ENCODE measurements around the gene CHD5. TPM values are rescaled to one million over a fixed set of nuclear protein-coding genes. Genes with fewer than 3 reads are reported as not detected.

Gene CHD5
- total RNA-seq (under 1 TPM; 0.48 to 0.55 TPM), polyA plus RNA-seq (under 1 TPM; 0.10 to 0.14 TPM)
- long read RNA-seq, donor 1, result 0 reads
- long read RNA-seq, donor 2, result 0 reads
- long read RNA-seq, donor 3, result 0 reads
- long read RNA-seq, donor 4, result 0 reads
- long read RNA-seq, donor 5, result 0 reads

DNA sequence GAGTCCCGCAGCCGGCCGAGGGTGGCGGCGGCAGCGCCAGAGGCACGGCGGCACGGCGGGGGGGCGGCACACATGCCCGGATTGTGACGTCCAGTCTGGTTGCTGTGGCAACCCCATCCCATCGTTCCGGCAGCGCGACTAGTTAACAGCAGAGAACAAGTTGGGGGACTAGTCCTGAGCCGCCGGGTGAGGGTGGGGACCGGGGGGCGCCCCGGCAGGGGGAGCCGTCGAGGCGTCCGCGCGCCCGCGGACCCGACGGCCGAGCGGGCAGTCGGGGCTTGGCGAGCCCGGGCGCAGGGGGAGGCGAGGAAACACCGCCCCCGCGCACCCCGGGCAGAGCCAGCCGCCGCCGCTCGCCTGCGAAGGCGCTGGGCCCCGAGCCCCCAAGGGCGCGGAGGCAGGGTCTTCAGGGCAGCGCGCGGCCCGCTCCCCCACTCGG, at the start of gene CHD5:
Gene CHD5 (minus strand): TSS at position 54 of the 439 bp plus-strand sequence. CDS start 298 bp downstream, outside the sequence.
- Histone ChIP-seq H3K27ac (ENCODE audit: low read depth in 1 of 2, low read length in 1 of 2) (no peak within 1 kb of the TSS), H3K4me3 (no peak within 1 kb of the TSS), H3K9ac (ENCODE audit: insufficient read depth in 1 of 2, low read length in 2 of 2) (no peak within 1 kb of the TSS), H3K4me1 (ENCODE audit: control insufficient read depth in 5 of 5, insufficient read depth in 5 of 5, low read length in 5 of 5) (peaks cover 0 to 18% (median under 1%) of the 10 kb centered on the region in 5 donors), H3K36me3 (ENCODE audit: control insufficient read depth in 4 of 4, insufficient read depth in 4 of 4, low read length in 4 of 4) (peaks cover 0 to 5% (median 2%) of the 10 kb centered on the region in 4 donors), H3K27me3 (ENCODE audit: control insufficient read depth in 3 of 3, insufficient read depth in 3 of 3, low read length in 2 of 3) (peaks cover 10 to 49% (median 29%) of the 10 kb centered on the region in 3 donors), H3K9me3 (ENCODE audit: control insufficient read depth in 4 of 4, insufficient read depth in 3 of 4, low read length in 3 of 4) (peaks cover 0 to 1% (median 0%) of the 10 kb centered on the region in 4 donors)
- TF ChIP-seq, protein P1, sequence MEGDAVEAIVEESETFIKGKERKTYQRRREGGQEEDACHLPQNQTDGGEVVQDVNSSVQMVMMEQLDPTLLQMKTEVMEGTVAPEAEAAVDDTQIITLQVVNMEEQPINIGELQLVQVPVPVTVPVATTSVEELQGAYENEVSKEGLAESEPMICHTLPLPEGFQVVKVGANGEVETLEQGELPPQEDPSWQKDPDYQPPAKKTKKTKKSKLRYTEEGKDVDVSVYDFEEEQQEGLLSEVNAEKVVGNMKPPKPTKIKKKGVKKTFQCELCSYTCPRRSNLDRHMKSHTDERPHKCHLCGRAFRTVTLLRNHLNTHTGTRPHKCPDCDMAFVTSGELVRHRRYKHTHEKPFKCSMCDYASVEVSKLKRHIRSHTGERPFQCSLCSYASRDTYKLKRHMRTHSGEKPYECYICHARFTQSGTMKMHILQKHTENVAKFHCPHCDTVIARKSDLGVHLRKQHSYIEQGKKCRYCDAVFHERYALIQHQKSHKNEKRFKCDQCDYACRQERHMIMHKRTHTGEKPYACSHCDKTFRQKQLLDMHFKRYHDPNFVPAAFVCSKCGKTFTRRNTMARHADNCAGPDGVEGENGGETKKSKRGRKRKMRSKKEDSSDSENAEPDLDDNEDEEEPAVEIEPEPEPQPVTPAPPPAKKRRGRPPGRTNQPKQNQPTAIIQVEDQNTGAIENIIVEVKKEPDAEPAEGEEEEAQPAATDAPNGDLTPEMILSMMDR (IDR thresholded peaks at IDR 0.05; ENCODE audit: control extremely low read depth, extremely low read depth), result no peak
- ATAC-seq (ENCODE audit: insufficient read depth, low FRiP score) (no peak), DNase-seq (no peak)
- WGBS, 2 donors, result 1 to 2% methylated on average over 33 to 57 of the region's 57 CpGs

GRCh38 chr1:6225651-6226050, 45.5 kb upstream of the CHD5 start:
- no peaks in the 10 kb centered on the region for H3K9me3 ChIP-seq (ENCODE audit: control insufficient read depth in 4 of 4, insufficient read depth in 3 of 4, low read length in 3 of 4)
- H3K9ac ChIP-seq (ENCODE audit: insufficient read depth in 1 of 2, low read length in 2 of 2), result no peak overlapping the region
- H3K27me3 ChIP-seq (ENCODE audit: control insufficient read depth in 3 of 3, insufficient read depth in 3 of 3, low read length in 2 of 3), result no peaks in the 10 kb centered on the region
- no peak for ATAC-seq (ENCODE audit: insufficient read depth, low FRiP score)
- no peak overlapping the region for H3K27ac ChIP-seq (ENCODE audit: low read depth in 1 of 2, low read length in 1 of 2)
- H3K36me3 ChIP-seq (ENCODE audit: control insufficient read depth in 4 of 4, insufficient read depth in 4 of 4, low read length in 4 of 4), result peaks cover 8 to 33% (median 18%) of the 10 kb centered on the region in 4 donors
- H3K4me3 ChIP-seq, result no peak overlapping the region
- no peaks in the 10 kb centered on the region for H3K4me1 ChIP-seq (ENCODE audit: control insufficient read depth in 5 of 5, insufficient read depth in 5 of 5, low read length in 5 of 5)
- 92 to 93% methylated on average over 8 of the region's 8 CpGs for WGBS, 2 donors
- TF ChIP-seq, protein P1 (IDR thresholded peaks at IDR 0.05; ENCODE audit: control extremely low read depth, extremely low read depth), result no peak
- DNase-seq, result no peak

GRCh38 chr1:6224718-6225117, 44.6 kb upstream of the CHD5 start:
- DNase-seq (no peak), ATAC-seq (ENCODE audit: insufficient read depth, low FRiP score) (no peak)
- Histone ChIP-seq H3K27me3 (ENCODE audit: control insufficient read depth in 3 of 3, insufficient read depth in 3 of 3, low read length in 2 of 3) (no peaks in the 10 kb centered on the region), H3K27ac (ENCODE audit: low read depth in 1 of 2, low read length in 1 of 2) (peak overlapping the region in 1 of 2 donors; percentile 25), H3K4me1 (ENCODE audit: control insufficient read depth in 5 of 5, insufficient read depth in 5 of 5, low read length in 5 of 5) (no peaks in the 10 kb centered on the region), H3K4me3 (no peak overlapping the region), H3K9ac (ENCODE audit: insufficient read depth in 1 of 2, low read length in 2 of 2) (no peak overlapping the region), H3K36me3 (ENCODE audit: control insufficient read depth in 4 of 4, insufficient read depth in 4 of 4, low read length in 4 of 4) (peaks cover 2 to 29% (median 19%) of the 10 kb centered on the region in 4 donors), H3K9me3 (ENCODE audit: control insufficient read depth in 4 of 4, insufficient read depth in 3 of 4, low read length in 3 of 4) (no peaks in the 10 kb centered on the region)
- TF ChIP-seq, protein P1 (IDR thresholded peaks at IDR 0.05; ENCODE audit: control extremely low read depth, extremely low read depth), result no peak
- WGBS, 2 donors, result 86 to 94% methylated on average over 15 of the region's 15 CpGs

Data from lung (tissue), 16 donors.